ENCODE data around the gene PPIP5K1.

The PPIP5K1 gene

DNA sequence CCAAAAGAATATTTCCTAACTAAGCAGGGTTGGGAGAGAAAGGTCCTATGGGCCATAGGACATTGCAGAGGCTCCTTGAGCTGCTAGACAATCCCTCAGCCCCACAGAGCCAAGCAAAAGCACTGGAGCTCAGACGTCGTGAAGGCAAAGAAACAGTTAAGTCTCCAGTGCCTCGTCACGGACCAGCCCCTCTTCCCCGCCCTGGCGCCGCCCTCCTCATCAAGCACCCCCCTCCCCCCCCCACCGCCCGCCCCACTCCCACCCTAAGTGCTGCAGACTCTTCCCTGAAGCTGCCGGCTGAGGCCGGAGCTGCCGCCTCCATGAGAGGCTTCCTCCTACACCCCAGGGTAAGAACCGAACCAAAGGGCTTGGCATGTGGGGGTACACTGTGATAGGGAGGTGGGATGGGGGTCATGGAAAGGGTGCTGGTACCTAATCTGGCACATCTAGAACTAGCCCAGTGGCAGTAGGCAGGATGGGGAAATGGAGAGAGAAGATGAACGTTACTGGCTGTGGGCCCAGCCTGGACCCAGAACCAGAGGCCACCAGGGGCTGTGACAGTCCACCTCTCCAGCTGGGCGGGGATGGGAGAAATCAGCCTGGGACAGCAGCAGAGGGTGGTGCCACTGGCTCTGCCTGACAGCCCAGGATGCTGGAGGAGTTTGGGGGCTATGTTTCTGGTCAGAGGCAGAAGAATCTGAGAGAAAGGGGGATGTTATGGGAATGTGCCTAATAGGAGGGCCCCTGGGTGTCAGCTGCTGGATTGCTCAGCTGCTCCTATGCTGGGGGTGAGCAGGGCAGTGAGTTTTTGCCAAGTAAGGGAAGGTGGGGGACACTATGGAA is 72.4 kb downstream of the PPIP5K1 start, which contains the start of gene MAP1A:
Gene MAP1A, plus strand, starts transcription at position 255 of the 843 bp plus-strand sequence. CDS start 3,866 bp downstream, outside the sequence.
- no peak for DNase-seq (ENCODE audit: low read depth)

DNA sequence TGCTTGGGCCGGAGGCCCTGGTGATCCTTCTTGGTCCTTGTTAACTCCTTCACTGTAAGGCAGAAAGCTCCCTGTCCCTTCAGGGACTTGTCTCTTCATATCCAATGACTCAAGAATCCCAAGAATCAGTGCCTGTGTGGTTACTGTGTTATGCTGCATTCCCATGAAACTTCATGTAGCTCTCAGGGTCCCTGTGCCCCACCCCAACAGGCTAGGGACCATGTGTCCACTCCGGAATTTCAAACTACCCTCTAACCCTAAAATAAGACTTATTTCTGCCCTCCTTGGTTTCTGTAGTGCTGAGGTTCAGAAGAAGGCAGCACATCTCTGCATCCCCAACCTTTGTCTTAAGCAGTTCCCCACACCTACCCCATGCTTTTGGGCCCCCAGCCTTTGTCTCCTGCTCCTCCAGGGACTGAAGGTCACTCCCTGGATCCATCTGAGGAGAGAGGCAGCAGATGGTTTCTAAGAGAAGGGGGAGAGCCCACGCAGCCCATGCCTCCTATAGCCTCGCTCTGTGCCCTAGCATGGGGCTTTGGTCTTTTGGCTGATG is 73.1 kb downstream of the PPIP5K1 start:
- no peak for DNase-seq (ENCODE audit: low read depth)

DNA sequence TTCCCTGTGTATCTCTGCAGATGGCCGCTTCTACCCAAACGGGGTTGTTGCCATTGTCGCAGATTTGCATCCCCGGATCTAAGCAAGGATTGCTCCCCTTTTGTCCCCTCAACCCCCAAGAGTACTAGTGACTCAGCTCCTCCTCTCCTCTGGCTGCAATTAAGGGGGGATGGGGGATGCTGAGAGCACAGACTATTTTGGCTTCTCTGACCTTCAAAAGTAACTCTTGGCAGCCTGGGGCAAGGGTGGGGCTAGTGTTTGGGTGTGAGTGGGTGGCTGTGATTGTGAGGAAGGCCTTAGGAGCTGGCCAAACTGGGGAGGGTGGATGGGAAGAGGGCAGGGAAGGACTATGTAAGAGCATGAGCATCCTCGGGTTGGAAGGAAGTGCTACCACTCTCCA is 73.8 kb downstream of the PPIP5K1 start:
- DNase-seq (ENCODE audit: low read depth) = no peak

DNA sequence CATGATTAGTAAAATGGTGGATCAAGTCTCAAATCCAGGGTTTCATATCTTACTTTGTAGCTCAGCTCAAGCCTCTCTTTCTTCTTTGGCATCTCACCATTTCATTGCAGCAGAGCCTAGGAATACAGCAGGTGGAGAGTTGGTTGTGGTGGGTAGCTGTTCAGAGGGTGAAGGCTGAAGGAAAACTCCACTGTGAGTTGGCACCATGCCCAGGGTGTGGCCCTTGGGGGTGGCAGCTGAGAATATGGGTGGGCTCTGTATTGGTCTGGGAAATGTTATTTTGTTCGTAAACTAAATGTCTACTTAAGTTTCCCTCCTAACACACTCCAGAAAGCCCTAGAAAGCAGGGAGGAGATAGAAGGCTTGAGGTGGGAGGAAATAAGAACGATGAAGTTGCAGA is 74.3 kb downstream of the PPIP5K1 start:
- DNase-seq (ENCODE audit: low read depth) = no peak

DNA sequence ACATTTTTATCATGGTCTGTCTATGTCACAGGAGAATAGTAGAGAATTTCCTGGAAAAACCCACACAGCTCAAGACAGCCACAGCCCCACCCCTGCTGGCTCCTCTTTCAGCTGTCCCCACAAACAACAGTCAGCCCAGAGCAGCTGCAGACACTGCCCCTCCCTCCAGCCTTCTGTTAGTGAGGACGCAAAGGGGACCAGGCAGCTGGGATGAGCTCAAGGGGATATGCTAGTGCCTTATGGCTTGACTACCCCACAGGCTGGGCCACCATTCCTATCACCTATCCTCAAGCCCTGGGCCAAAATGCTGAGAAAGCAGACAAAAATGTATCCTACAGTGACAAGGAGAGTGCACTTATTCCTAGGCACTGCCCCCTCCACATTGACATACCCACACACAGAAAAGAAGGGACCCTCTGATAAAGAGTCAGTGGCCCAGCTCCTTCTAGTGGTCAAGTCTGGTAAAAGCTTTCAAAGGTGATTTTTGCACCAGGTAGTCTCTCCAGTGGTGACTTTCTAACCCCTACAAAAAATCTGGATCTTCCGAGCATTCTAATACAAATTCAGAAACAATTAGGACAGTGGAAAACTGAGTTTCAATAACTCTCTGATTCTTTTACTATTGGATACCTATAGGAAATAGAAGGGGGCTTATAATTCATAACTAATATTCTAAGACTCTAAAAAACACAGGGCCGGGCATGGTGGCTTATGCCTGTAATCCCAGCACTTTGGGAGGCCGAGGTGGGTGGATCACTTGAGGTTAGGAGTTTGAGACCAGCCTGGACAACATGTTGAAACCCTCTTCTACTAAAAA is 75.6 kb downstream of the PPIP5K1 start:
- DNase-seq (ENCODE audit: low read depth) = no peak

DNA sequence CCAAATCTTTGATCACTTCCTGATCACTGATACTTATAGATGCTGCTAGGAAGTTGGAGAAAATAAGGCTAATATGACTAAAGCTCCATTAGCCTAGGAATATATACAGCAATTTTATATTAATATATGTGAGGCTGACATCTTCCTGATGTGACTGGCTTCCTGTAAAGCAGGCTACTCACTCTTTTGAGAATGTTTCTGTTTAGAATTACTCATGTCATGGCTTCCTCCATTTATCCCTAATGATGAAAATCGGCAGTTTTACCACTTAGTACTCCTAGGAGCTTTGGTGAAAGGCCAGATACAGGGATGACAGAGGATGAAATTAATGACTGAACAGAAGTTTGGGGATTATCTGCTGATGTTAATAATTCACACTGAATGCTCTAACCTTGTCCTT is 76.5 kb downstream of the PPIP5K1 start:
- DNase-seq (ENCODE audit: low read depth) = no peak

DNA sequence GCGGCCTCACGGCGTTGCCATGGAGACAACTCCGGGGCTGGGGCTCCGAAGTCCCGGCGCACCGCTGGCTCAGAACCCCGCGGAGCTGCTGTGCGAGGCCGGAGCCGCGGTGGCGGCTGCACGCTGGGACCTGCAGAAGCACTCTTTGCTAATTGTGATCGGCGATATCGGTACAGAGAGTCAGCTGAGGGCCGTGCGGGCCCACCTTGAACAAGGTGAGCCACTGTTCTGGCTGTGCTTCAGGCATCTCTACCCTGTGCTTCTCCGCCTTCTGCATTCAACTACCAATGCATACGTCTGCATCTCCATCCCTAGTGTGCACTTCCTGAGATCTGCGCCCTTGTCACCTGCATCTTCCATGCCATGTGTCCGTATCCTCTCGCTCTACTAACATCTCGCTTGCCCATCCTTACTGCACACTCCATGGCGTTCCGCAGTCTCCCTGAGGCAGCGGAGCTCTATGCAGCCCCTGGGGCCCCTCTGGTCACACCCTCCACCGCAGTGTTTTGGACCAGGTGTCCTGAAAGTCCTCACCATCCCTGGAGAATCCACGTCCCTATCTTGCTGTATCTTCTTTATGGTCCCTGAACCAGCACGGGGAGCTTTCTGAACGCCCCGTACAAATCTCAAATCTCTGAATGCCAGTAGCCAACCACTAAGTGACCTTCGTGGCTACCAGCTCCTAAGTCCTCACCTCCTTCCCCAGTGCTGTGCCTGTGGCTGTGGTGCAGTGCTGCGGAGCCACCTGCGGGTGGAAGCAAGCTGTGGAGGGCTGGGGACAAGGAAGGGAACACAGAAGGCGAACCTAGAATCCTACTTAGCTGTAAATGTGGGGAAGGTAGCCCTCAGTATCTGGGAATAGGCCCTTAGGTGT is 78.8 kb downstream of the PPIP5K1 start:
- DNase-seq (ENCODE audit: low read depth) = no peak

DNA sequence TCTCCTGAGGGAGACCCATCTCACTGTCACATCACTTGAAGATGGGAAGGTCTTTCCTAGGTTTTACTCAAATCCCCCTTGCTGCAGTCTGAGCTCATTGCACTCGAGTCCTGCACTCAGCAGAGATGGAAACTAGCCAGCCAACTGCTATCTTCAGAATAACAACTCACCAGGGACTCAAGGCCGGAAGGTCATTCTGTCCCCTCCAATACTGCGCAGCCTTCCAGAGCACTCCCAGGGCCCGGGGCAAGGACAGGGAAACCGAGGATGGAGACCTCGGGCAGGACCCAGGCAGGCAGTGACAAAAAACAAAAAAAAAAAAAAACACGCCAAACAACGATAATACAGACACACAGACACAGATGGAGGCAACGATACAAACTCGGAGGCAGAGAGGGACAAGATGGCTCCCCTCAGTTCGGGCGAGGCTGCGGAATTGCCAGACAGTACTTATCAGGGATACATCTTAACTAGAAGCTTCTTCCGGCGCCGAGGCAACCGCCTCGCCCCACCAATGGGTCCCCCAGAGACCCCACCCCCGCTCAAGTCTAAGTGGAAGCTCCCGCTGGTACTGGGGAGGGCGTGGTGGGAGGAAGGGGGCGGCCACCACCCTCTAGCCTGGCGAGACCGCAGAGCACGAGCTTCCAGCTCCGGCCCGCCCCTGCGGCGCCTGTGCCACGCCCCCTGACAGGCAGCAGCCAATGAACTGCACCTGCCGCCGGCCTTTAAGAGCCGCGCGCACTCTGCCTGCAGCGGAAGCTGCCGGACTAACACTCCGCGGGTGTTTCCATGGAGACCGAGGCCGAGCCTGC is 79.6 kb downstream of the PPIP5K1 start:
- DNase-seq (ENCODE audit: low read depth) = peak; percentile 97

DNA sequence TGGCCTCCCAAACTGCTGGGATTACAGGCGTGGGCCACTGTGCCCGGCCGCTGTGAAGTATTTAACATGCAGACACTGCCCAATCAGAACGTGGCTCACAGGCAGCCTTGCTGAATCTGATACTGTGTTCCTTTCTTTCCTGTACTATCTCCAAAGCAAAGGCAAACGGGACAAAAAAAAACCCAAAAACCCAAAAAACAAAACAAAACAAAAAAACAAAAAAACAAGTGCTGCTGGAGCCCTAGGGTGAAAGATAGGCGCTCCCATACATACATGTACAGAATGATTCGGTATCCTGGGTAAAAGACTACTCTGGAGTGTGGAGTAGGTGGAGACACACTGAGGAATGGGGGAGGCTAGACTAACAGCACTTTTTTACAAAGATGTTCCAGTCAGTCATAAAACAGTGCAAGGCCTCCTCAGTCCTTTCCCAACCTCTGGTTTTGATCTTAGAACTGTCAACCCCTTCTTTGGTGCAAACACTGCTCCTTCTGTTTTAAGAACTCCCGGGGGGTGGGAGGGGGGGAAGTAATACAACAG is 80.3 kb downstream of the PPIP5K1 start:
- DNase-seq (ENCODE audit: low read depth) = no peak

DNA sequence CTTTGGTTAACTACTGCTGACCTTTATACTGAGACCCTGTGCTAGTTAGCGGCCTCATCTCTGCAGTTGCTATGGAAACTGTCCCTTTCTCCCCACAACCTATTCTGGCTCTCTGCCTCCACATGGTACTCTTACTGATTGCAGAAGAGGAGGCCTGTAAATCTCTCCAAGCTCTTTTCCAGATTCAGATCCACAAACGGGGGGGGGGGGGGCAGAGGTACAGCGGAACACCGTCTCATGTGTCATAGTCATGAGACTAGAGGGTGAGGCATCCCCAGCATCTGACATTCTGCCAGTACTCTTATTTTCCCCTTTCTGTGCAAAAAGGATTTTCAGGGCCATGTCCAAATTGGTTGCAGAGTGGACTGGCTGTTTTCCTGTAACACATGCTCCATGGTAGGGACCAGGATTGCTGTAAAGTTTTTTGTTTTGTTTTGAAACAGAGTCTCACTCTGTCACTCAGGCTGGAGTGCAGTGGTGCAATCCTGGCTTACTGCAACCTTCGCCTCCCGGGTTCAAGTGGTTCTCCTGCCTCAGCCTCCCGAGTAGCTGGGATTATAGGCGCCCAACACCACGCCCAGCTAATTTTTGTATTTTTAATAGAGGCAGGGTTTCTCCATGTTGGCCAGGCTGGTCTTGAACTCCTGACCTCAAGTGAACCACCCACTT is 80.9 kb downstream of the PPIP5K1 start:
- no peak for DNase-seq (ENCODE audit: low read depth)

DNA sequence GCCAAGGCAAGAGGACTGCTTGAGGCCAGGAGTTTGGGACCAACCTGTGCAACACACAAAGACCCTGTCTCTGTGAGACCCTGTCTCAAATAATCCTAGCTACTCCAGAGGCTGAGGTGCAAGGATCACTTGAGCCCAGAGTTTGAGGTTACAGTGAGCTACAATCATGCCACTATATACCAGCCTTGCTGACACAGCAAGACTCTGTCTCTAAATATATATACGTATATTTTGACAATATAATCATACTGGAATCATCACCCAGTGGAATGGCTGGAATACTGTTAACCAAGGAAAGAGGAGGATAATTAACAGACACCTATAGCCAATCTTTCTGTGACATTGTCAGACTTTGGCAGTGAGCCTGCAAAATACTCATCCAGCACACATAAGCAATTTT is 81.6 kb downstream of the PPIP5K1 start:
- DNase-seq (ENCODE audit: low read depth) = no peak

DNA sequence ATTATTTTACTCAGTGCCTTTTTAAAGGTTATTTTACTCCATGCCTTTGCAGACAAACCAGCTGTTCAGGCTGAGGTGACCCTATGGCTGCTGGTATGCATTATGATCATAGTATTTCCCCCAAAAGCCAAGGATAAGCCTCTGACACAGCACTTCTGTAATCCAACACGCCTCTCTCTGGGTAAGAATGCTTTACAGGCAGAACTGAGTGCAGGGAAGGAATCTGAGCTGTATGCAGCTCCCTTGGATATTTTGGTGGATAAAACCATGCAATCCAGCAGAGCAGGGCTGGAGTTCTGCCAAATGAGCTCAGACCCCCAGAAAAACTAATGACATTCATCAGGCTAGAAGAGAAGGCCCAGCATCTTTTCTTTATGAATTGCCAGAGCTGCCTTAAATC is 84.3 kb downstream of the PPIP5K1 start:
- DNase-seq (ENCODE audit: low read depth) = no peak

DNA sequence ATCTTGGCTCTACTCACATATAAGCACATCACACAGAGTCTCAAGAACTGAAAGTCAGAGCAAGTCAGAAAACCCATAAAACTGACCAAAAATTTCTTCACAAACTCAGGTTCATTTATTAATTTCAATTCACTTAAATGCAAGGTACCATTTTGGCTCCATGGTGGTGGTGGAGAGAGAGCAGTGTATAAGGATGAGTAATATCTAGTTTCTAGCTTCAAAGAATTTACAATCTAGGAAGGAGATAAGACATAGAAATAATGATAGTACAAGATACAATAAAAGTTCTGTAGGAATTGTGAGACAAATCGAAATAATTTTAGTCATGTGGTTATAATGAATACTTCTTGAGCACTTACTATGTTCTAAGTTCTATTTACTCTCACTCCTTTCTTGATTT is 90.4 kb downstream of the PPIP5K1 start:
- no peak for DNase-seq (ENCODE audit: low read depth)

DNA sequence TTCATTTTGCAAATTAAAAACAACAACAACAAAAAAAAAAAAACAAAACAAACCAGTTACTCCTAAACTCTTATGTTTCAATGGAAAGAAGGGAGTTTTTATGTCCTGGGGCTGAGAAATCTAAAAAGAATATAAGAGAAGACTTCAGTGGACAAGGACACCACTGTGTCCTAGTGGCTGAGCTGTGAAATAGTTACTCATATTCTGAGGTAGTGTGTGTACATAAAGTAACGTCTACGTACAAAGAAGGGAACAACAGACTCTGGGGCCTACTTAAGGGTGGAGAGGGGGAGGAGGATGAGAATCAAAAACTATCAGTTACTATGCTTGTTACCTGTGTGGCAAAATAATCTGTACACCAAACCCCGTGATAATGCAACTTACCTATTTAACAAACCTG is 91.0 kb downstream of the PPIP5K1 start:
- DNase-seq (ENCODE audit: low read depth) = no peak

DNA sequence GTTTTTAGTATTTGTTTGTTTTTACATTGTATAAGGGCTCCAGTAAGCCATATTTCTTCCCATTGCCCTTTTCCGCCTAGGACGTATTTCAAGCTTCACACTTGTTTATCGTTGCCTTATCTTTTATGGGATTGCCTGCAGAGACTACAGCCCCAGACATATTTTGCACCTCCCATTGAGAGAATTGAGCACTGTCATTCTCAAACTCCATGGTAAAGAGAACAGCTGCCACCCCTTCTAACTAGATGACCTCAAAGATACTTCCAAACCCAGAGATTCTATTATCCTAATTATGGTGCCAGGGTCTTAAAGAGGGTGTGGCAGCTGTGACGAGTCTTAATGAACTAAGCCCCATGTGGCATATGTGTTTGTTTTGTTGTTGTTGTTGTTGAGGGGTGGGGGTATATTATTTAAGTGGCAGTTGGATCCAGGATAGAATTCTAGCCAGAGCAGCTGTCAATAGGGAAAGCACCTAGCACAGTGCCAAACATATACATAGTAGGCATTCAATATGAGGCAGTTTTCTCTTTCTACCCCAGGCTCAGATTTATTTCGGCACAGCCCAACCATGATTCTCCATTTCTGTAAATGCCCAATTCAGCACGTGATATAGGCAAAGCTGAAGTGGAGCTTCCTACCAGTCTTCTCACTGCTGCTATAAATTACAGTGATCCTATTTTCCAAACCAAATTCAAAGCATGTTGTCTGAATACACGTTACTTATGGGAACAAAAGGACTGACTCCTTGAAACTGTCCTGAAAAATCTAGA is 96.1 kb downstream of the PPIP5K1 start:
- DNase-seq (ENCODE audit: low read depth) = no peak

DNA sequence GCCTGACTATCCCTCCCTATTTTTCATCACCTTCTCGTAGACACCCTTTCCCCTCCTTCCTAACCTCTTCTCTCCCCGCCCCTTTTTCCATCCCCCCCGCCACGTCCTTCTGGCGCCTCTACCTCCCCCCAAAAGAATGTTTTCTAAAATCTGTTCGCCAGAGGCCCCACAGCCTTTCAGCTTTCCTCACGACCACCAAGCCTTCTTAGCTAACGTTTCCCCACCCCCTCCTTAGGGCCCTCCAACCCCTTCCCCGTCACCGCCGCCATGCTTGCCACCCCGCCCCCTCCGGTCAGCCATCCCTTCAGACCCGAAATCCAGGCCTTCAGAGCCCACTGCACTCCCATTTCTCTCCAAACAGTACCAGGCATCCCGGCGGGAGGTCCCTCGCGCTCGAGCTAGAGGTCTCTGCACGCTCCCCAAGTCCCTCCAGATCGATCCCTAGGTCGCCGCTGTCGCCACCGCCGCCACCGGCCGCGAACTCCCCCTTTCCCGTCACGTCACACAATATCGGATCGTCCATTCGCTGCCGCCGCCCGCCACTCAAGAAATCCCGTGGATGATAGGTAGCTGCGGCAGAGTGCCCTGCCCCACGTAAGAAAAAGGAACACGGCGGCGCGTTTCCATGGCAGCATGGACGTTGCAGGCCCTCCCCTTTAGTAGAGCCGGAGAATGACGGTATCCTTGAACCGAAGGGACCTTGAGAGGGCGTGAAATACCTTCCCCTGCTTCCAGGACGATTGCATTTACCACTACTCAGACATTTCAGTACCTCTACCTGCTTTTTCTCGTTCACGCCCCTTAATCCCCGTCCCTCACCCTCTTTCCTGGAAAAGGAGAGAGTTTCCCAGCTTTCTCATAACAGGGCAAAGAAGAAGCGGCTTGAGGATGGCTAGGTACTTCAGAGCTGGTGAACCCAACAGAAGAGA is 97.1 kb downstream of the PPIP5K1 start, which contains the start of gene TP53BP1:
Gene TP53BP1, minus strand, starts transcription at position 484 of the 929 bp plus-strand sequence. Its CDS starts 113 bp downstream, at position 371.
- peak; percentile 67 for DNase-seq (ENCODE audit: low read depth)

DNA sequence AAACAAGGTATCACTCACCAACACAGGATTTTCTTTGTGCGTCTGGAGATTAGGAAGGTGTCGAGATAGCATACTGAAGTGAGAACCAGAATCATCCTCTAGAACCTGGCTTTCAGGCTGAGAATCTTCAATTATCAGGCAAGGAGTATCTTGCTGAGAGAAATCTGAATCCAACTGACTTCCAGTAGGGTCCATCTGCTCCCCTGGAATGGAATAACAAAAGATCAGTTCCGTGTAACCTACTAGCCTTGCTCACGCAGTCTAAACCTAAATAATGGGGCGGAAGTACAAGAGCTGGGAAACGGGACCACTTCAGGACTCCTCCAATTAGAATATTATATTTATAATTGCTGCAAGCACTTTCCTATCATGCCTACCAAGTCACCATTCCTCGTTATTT is 97.7 kb downstream of the PPIP5K1 start:
- DNase-seq (ENCODE audit: low read depth) = no peak

DNA sequence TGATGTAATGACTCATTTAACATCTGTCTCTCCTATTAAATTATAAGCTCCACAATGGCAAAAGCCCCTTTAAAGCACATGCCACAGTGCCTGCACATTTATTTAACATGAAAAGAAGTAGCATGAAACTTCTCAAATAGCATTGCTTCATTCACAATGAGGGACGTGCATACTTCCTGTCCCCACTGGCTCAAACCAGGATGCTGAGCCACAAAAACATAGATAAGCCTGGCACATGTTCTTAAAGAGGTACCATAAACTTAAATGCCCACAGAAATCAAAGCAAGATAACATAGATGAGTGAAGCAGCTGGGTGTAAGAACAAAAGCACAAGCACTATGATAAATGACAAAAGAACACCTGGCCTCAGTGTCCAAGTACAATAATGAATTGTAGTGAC is 100.8 kb downstream of the PPIP5K1 start:
- no peak for DNase-seq (ENCODE audit: low read depth)
